Epidermal melanocyte (primary cell): ENCODE measurements around the gene PCDHA12.
"Not testable (repeated sequence)": the region's sequence is repeated elsewhere in the genome, so short reads cannot be mapped to it uniquely, and the experiment has no call there.

Experiments used
- DNase-seq: peaks from one replicate; pipeline ENCODE4 v3.0.0; 2011; ENCODE audit warnings: low spot score; ENCODE audit not compliant: insufficient read length

PCDHA12 gene

DNA sequence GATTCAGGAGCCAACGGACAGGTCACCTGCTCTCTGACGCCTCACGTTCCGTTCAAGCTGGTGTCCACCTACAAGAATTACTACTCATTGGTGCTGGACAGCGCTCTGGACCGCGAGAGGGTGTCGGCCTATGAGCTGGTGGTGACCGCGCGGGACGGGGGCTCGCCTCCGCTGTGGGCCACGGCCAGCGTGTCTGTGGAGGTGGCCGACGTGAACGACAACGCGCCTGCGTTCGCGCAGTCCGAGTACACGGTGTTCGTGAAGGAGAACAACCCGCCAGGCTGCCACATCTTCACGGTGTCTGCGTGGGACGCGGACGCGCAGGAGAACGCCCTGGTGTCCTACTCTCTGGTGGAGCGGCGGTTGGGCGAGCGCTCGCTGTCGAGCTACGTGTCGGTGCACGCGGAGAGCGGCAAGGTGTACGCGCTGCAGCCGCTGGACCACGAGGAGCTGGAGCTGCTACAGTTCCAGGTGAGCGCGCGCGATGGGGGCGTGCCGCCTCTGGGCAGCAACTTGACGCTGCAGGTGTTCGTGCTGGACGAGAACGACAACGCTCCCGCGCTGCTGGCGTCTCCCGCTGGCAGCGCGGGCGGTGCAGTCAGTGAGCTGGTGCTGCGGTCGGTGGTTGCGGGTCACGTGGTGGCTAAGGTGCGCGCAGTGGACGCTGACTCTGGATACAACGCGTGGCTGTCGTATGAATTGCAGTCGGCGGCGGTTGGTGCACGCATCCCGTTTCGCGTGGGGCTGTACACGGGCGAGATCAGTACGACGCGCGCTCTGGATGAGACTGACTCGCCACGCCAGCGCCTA, 17.7 kb upstream of the PCDHA12 start:
- no peak for DNase-seq

GRCh38 chr5:140857987-140858240, 17.2 kb upstream of the PCDHA12 start:
- DNase-seq, result no peak

- no peak for DNase-seq
Measured at GRCh38 chr5:140862441-140863295, 12.4 kb upstream of the PCDHA12 start.

- DNase-seq, result no peak
Measured at GRCh38 chr5:140868721-140869554, 6.2 kb upstream of the PCDHA12 start, which contains the start of gene PCDHA11. Gene PCDHA11, plus strand, starts transcription at chr5:140868957. Its CDS starts 147 bp downstream, at chr5:140869104.

DNA sequence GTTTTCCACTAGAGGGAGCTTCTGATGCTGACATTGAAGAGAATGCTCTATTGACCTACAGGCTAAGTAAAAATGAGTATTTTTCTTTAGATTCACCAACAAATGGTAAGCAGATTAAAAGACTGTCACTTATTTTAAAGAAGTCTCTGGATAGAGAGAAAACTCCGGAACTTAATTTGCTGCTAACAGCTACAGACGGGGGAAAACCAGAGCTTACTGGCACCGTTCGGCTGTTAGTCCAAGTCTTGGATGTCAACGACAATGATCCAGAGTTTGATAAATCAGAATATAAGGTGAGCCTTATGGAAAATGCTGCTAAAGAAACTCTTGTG, 5.6 kb upstream of the PCDHA12 start:
- no peak for DNase-seq

- no peak for DNase-seq
Measured at GRCh38 chr5:140870221-140871201, 4.6 kb upstream of the PCDHA12 start.

DNA sequence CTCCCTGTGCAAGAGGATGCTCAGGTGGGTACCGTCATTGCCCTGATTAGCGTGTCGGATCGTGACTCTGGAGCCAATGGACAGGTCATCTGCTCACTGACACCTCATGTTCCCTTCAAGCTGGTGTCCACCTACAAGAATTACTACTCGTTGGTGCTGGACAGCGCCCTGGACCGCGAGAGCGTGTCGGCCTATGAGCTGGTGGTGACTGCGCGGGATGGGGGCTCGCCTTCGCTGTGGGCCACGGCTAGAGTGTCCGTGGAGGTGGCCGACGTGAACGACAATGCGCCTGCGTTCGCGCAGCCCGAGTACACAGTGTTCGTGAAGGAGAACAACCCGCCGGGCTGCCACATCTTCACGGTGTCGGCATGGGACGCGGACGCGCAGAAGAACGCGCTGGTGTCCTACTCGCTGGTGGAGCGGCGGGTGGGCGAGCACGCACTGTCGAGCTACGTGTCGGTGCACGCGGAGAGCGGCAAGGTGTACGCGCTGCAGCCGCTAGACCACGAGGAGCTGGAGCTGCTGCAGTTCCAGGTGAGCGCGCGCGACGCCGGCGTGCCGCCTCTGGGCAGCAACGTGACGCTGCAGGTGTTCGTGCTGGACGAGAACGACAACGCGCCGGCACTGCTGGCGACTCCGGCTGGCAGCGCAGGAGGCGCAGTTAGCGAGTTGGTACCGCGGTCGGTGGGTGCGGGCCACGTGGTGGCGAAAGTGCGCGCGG, 1.6 kb downstream of the PCDHA12 start:
- DNase-seq, result not testable (repeated sequence)

DNA sequence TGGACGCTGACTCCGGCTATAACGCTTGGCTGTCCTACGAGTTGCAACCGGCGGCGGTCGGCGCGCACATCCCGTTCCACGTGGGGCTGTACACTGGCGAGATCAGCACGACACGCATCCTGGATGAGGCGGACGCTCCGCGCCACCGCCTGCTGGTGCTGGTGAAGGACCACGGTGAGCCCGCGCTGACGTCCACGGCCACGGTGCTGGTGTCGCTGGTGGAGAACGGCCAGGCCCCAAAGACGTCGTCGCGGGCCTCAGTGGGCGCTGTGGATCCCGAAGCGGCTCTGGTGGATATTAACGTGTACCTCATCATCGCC, 2.1 kb downstream of the PCDHA12 start:
- DNase-seq, result no peak

- no peak for DNase-seq
Measured at GRCh38 chr5:140881889-140882590, 6.9 kb downstream of the PCDHA12 start, which contains the start of gene PCDHA13. Gene PCDHA13, plus strand, starts transcription at chr5:140882124. Its CDS starts 145 bp downstream, at chr5:140882269.

GRCh38 chr5:140882591-140882899, 7.4 kb downstream of the PCDHA12 start:
- DNase-seq, result no peak

- no peak for DNase-seq
Measured at GRCh38 chr5:140883373-140883772, 8.3 kb downstream of the PCDHA12 start.

DNA sequence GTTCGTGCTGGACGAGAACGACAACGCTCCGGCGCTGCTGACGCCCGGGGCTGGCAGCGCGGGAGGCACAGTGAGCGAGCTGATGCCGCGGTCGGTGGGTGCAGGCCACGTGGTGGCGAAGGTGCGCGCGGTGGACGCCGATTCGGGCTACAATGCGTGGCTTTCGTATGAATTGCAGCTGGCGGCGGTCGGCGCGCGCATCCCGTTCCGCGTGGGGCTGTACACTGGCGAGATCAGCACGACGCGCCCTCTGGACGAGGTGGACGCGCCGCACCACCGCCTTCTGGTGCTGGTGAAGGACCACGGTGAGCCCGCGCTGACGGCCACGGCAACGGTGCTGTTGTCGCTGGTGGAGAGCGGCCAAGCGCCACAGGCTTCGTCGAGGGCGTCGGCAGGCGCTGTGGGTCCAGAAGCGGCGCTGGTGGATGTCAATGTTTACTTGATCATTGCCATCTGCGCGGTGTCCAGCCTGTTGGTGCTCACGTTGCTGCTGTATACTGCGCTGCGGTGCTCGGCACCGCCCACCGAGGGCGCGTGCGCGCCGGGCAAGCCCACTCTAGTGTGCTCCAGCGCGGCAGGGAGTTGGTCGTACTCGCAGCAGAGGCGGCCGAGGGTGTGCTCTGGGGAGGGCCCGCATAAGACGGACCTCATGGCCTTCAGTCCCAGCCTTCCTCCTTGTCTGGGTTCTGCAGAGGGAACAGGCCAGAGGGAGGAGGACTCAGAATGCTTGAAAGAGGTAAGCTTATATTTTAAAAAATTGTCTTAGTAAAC, 9.0 kb downstream of the PCDHA12 start:
- DNase-seq, result no peak

GRCh38 chr5:140916325-140916724, 41.2 kb downstream of the PCDHA12 start:
- DNase-seq, result no peak

GRCh38 chr5:140923601-140924000, 48.5 kb downstream of the PCDHA12 start:
- no peak for DNase-seq

DNA sequence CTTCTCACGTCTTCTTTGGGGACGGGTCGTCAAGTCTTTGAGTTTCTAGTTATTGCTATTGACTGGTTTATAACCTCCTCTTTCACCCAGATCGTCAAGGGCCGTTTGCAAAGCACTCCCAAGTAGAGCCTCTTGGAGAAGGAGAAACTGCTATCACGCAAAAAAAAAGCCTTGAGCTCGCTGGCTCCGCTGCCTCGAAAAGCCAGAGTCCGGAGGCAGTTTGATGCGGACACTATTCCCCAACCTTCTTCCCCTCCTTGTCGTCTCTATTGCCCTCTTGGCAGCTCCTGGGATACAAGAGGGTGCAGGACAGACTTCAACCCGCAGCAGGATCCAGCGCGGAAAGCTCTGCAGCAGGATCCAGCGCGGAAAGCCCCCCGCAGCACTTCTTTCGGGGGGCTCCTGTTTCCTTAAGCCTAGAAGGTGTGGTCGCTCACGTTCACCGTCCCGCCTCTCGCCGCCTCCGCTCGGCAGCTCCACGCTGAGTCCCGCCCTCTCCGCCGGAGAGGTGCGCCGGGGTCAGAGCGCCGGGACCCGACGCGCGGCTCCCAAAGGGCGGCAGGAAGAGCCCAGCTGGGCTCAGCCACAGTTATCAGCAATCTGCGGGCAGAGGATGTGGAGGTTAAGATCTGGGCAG, 50.8 kb downstream of the PCDHA12 start, which contains the start of gene PCDHAC1:
PCDHAC1 (plus strand) TSS at position 494 of the 637 bp plus-strand sequence. CDS start 594 bp downstream, outside the sequence.
- DNase-seq, result no peak

GRCh38 chr5:140926443-140927227, 51.5 kb downstream of the PCDHA12 start:
- DNase-seq, result no peak

DNA sequence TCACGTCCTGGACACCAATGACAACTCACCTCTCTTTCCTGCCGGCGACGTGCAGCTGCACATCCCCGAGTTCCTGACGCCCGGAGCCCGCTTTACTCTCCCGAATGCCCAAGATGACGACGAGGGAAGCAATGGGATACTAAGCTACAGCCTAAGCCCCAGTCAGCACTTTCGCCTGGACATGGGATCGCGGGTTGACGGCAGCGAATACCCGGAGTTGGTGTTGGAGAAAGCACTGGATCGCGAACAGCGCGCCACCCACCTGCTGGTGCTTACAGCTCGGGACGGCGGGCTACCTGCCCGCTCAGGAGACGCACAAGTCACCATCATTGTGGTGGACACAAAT, 52.1 kb downstream of the PCDHA12 start:
- DNase-seq, result no peak
